ENCODE measurements around the gene CCR2. TPM values are rescaled to one million over a fixed set of nuclear protein-coding genes. Genes with fewer than 3 reads are reported as not detected.
"Not testable (repeated sequence)": the region's sequence is repeated elsewhere in the genome, so short reads cannot be mapped to it uniquely, and the experiment has no call there.

Gene CCR2
- under 1 TPM in 1 of 2 donors, not detected in 1; 0.46 TPM for total RNA-seq

DNA sequence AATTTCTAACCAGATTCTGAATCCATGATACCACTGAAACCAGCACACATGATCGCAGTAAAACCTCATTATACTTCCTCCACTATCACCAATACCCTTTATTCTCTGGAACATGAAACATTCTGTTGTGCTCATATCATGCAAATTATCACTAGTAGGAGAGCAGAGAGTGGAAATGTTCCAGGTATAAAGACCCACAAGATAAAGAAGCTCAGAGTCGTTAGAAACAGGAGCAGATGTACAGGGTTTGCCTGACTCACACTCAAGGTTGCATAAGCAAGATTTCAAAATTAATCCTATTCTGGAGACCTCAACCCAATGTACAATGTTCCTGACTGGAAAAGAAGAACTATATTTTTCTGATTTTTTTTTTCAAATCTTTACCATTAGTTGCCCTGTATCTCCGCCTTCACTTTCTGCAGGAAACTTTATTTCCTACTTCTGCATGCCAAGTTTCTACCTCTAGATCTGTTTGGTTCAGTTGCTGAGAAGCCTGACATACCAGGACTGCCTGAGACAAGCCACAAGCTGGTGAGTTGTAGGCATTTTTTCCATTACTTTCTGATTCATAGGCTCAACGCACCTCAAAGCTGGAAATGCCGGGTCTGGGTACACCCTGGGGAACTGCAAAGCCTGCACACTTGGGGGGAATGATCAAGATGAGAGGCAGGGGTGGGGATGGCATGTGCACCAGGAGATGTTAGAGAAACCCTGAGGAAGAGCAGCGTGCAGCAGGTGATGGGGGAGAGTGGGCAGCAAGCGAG, at the start of gene CCR2:
Gene CCR2, plus strand, starts transcription at position 465 of the 764 bp plus-strand sequence. CDS start 3,417 bp downstream, outside the sequence.
- peaks cover 1 to 2% of the 10 kb centered on the region in 2 donors for H3K36me3 Mint-ChIP-seq (ENCODE audit: insufficient read depth in 2 of 2)
- H3K27me3 Mint-ChIP-seq (ENCODE audit: low read depth): peaks cover 83% of the 10 kb centered on the region
- peak; percentile 70 to 71 for ATAC-seq (replicated peaks in 1 of 2)
- H3K9me3 Mint-ChIP-seq: peaks cover 0 to under 1% of the 10 kb centered on the region in 2 donors
- peak within 1 kb of the TSS; percentile 19 to 40 for H3K4me3 Mint-ChIP-seq
- no peak for DNase-seq
- peaks cover 46% of the 10 kb centered on the region for H3K4me1 Mint-ChIP-seq (ENCODE audit: low read depth)
- H3K27ac Mint-ChIP-seq: no peak within 1 kb of the TSS

DNA sequence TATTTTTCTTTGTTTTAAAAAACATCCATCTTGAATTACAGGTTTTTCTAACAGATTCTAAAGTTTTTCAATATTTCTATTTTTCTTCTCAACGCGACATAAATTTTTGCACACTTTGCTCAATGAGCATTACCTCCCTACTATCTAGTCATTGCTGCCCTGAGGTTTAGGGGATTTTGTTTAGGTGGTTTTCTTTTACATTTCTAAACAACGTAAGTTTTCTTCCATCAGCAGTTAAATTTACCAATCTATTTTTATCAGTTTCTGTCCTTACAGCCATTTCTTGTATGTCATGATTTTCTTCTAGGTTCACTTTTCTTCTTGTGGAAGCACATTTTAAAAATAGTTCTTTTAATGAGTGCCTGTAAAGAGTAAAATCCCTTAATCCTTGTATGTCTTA, 49.2 kb upstream of the CCR2 start:
- ATAC-seq (replicated peaks in 1 of 2): no peak
- Mint-ChIP-seq H3K36me3 (ENCODE audit: insufficient read depth in 2 of 2) (no peaks in the 10 kb centered on the region), H3K4me3 (no peak overlapping the region), H3K9me3 (no peaks in the 10 kb centered on the region), H3K27ac (no peak overlapping the region), H3K27me3 (ENCODE audit: low read depth) (peaks cover 63% of the 10 kb centered on the region), H3K4me1 (ENCODE audit: low read depth) (peaks cover 29% of the 10 kb centered on the region)
- DNase-seq: no peak

DNA sequence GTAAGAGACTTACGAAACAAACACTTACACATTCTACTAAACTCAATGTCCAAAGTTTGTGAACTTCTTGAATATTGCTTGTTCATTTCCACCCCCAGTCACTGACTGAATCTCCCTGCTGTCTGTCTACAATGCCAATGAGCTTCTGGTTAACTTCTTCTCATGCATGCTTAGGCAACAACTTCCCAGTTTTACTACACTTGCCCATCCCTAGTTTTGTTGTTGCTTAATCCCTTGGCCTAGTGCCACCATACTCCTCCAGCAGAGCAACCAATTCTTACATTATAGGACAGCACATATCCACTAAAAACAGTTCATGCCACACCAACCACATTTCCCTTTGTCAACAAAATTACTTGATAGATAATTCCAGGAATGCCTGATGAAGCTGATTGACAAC, 40.9 kb upstream of the CCR2 start:
- ATAC-seq (replicated peaks in 1 of 2) (no peak), DNase-seq (no peak)

DNA sequence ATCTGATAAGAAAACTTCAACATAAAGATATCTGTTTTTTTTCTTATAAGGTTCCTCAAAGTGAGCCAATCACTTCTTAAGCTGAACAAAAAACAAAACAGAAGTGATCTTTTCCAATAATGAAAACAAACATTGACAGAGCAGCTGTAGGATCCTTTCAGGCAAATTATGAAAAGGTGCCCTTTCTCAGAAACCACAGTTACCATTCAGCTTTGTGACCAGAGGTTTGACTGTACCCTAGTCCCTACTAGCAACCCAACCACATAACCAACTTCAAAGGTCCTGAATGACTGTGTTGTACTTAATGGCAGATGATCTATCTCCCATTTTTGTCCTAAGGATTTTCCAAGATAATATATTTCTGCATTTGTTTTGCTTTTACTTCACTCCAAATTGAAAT, 39.4 kb upstream of the CCR2 start:
- peaks cover 3 to 6% of the 10 kb centered on the region in 2 donors for H3K36me3 Mint-ChIP-seq (ENCODE audit: insufficient read depth in 2 of 2)
- ATAC-seq (replicated peaks in 1 of 2) (peak; percentile 45 to 67), DNase-seq (no peak)
- no peak overlapping the region for H3K27ac Mint-ChIP-seq
- H3K4me3 Mint-ChIP-seq: no peak overlapping the region
- H3K9me3 Mint-ChIP-seq: peaks cover 2 to 3% of the 10 kb centered on the region in 2 donors
- H3K4me1 Mint-ChIP-seq (ENCODE audit: low read depth): no peaks in the 10 kb centered on the region
- H3K27me3 Mint-ChIP-seq (ENCODE audit: low read depth): peaks cover 54% of the 10 kb centered on the region

More for the DNA sequence above, 40.9 kb upstream of the CCR2 start:
- H3K27me3 Mint-ChIP-seq (ENCODE audit: low read depth): peaks cover 63% of the 10 kb centered on the region
- H3K4me1 Mint-ChIP-seq (ENCODE audit: low read depth): no peaks in the 10 kb centered on the region
- peaks cover 3 to 6% of the 10 kb centered on the region in 2 donors for H3K36me3 Mint-ChIP-seq (ENCODE audit: insufficient read depth in 2 of 2)
- H3K4me3 Mint-ChIP-seq: no peak overlapping the region
- peaks cover 2 to 3% of the 10 kb centered on the region in 2 donors for H3K9me3 Mint-ChIP-seq
- H3K27ac Mint-ChIP-seq: no peak overlapping the region

GRCh38 chr3:46316206-46316605, 37.7 kb upstream of the CCR2 start:
- H3K27me3 Mint-ChIP-seq (ENCODE audit: low read depth): peaks cover 49% of the 10 kb centered on the region
- H3K9me3 Mint-ChIP-seq: peaks cover 2 to 4% of the 10 kb centered on the region in 2 donors

DNA sequence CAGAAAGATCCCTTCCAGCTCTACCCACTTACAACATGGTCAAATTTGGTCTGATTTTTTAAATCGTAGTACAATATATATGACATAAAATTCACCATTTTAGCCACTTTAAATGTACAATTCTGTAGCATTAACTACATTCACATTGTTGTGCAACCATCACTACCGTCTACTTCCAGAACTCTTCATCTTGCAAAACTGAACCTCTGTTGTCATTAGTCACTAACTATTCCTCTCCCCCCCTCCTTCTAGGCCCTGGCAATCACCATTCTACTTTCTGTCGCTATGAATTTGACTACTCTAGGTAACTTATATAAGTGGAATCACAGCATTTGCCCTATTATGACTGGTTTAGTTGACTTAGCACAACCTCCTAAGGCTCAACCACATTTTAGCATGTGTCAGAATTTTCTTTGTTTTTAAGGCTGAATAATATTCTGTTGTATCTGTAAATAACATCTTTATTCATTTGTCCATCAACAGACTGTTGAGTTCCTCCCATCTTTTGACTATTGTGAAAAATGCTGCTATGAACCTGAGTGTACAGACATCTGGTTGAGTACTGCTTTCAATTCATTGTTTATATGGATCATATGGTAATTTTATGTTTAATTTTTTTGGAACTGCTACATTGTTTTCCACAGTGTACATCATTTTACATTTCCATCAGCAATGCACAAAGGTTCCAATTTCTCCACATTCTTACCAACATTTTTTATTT, 35.5 kb upstream of the CCR2 start:
- no peak for DNase-seq
- H3K27me3 Mint-ChIP-seq (ENCODE audit: low read depth): peaks cover 57% of the 10 kb centered on the region
- H3K4me3 Mint-ChIP-seq: no peak overlapping the region
- no peak overlapping the region for H3K27ac Mint-ChIP-seq
- no peaks in the 10 kb centered on the region for H3K4me1 Mint-ChIP-seq (ENCODE audit: low read depth)
- H3K36me3 Mint-ChIP-seq (ENCODE audit: insufficient read depth in 2 of 2): peaks cover 3 to 6% of the 10 kb centered on the region in 2 donors
- no peak for ATAC-seq (replicated peaks in 1 of 2)
- peaks cover 2 to 4% of the 10 kb centered on the region in 2 donors for H3K9me3 Mint-ChIP-seq

More at GRCh38 chr3:46316206-46316605, 37.7 kb upstream of the CCR2 start:
- ATAC-seq (replicated peaks in 1 of 2): no peak
- no peaks in the 10 kb centered on the region for H3K4me1 Mint-ChIP-seq (ENCODE audit: low read depth)
- H3K36me3 Mint-ChIP-seq (ENCODE audit: insufficient read depth in 2 of 2): peaks cover 3 to 6% of the 10 kb centered on the region in 2 donors
- no peak overlapping the region for H3K4me3 Mint-ChIP-seq
- DNase-seq: no peak
- H3K27ac Mint-ChIP-seq: no peak overlapping the region

- H3K36me3 Mint-ChIP-seq (ENCODE audit: insufficient read depth in 2 of 2): peaks cover 5 to 6% of the 10 kb centered on the region in 2 donors
- H3K4me1 Mint-ChIP-seq (ENCODE audit: low read depth): no peaks in the 10 kb centered on the region
- peaks cover 2 to 6% of the 10 kb centered on the region in 2 donors for H3K9me3 Mint-ChIP-seq
- ATAC-seq (replicated peaks in 1 of 2) (no peak), DNase-seq (no peak)
- H3K4me3 Mint-ChIP-seq: no peak overlapping the region
- peaks cover 55% of the 10 kb centered on the region for H3K27me3 Mint-ChIP-seq (ENCODE audit: low read depth)
- no peak overlapping the region for H3K27ac Mint-ChIP-seq
These were observed 32.3 kb upstream of the CCR2 start for GRCh38 chr3:46321461-46322104.

GRCh38 chr3:46324036-46324435, 29.9 kb upstream of the CCR2 start:
- H3K27ac Mint-ChIP-seq: no peak overlapping the region
- peaks cover 0 to 4% of the 10 kb centered on the region in 2 donors for H3K36me3 Mint-ChIP-seq (ENCODE audit: insufficient read depth in 2 of 2)
- H3K9me3 Mint-ChIP-seq: peaks cover 0 to 3% of the 10 kb centered on the region in 2 donors
- no peak for ATAC-seq (replicated peaks in 1 of 2)
- DNase-seq: no peak
- H3K27me3 Mint-ChIP-seq (ENCODE audit: low read depth): peaks cover 36% of the 10 kb centered on the region
- no peak overlapping the region for H3K4me3 Mint-ChIP-seq
- no peaks in the 10 kb centered on the region for H3K4me1 Mint-ChIP-seq (ENCODE audit: low read depth)

DNA sequence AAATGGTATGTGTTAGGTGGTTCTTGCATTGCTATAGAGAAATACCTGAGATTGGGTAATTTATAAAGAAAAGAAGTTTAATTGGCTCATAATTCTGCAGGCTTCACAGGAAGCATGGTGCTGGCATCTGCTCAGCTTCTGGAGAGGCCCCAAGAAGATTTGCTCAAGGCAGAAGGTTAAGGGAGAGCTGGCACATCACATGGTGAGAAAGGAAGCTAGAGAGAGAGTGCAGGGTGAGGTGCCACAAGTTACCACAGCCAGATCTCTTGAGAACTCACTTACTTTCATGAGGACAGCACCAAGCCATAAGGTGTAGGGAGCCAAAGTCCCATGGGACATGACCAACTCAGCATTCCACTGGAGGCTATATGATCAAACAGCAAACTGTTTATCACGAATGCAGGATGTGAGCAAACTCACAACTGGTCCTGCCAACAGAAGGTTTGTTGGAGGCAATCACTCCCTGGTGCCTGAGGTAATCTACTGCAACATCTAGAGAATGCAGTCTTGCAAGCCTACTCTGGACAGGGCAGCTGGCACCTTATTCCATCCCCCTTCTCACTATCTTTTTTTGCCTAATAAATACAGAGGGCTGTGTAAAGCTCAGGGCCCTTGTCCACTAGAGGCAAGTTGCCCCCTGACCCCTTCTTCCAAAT, 28.1 kb upstream of the CCR2 start:
- ATAC-seq (replicated peaks in 1 of 2): no peak
- Mint-ChIP-seq H3K36me3 (ENCODE audit: insufficient read depth in 2 of 2) (peaks cover 0 to 4% of the 10 kb centered on the region in 2 donors), H3K27ac (no peak overlapping the region), H3K4me1 (ENCODE audit: low read depth) (no peaks in the 10 kb centered on the region), H3K27me3 (ENCODE audit: low read depth) (peaks cover 34% of the 10 kb centered on the region), H3K4me3 (no peak overlapping the region), H3K9me3 (peaks cover 0 to 2% of the 10 kb centered on the region in 2 donors)
- no peak for DNase-seq

DNA sequence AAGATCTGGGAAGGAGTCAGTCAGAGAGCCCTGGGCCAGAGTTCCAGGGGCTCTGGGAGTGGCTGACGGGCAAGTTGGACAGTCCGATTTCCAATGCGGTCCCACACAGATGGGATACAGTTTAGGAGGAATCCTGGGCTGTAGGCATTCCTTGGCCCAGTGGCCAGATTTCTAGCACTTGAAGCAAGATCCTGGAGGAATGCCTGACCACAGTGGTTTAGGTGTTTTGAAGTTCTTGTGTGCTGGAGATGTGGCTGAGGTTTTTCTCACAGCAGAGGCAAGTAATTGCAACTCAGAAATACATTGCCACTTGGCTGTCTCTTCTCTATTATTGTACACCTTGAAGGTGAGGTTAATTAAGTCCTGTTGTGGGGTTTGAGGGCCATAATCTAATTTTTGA, 23.2 kb upstream of the CCR2 start:
- ATAC-seq (replicated peaks in 1 of 2); H3K9me3 Mint-ChIP-seq; H3K36me3 Mint-ChIP-seq (ENCODE audit: insufficient read depth in 2 of 2); DNase-seq; H3K4me3 Mint-ChIP-seq; H3K4me1 Mint-ChIP-seq (ENCODE audit: low read depth); H3K27ac Mint-ChIP-seq: not testable (repeated sequence)
- H3K27me3 Mint-ChIP-seq (ENCODE audit: low read depth): peaks cover 33% of the 10 kb centered on the region

DNA sequence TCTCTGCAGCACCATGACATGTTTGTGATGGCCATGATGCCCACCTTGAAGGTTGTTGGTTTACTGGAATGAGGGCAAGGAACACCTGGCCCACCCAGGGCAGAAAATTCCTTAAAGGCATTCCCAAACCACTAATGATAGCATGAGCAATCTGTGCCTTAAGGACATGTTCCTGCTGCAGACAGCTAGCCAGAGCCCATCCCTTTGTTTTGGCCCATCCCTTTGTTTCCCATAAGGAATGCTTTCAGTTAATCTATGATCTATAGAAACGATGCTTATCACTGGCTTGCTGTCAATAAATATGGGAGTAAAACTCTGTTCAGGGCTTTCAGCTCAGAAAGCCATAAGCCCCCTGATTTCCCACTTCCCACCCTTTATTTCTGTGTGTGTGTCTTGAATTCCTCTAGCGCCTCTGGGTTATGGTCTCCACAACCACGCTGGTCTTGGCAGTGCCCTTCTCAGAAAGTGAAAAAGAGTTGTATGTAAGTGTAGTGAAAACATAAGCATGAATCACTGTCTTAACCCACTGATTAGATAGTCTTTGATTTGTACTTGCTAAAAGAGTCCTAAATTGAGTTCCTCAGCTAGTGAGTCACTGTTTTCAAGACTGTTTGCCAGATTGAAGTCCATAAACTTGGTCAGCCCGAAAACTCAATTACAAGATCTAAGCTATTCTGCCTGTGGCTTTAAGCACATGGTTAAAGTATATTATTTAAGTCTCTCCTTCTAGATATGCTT, 19.0 kb upstream of the CCR2 start:
- peak; percentile 98 to 100 for ATAC-seq (replicated peaks in 1 of 2)
- peaks cover 13 to 14% of the 10 kb centered on the region in 2 donors for H3K36me3 Mint-ChIP-seq (ENCODE audit: insufficient read depth in 2 of 2)
- DNase-seq: peak; percentile 17 to 48
- H3K27ac Mint-ChIP-seq: peak overlapping the region; percentile 27
- no peak overlapping the region for H3K4me3 Mint-ChIP-seq
- H3K4me1 Mint-ChIP-seq (ENCODE audit: low read depth): peaks cover 18% of the 10 kb centered on the region
- H3K27me3 Mint-ChIP-seq (ENCODE audit: low read depth): peaks cover 43% of the 10 kb centered on the region
- H3K9me3 Mint-ChIP-seq: peaks cover 9 to 11% of the 10 kb centered on the region in 2 donors

- H3K27ac Mint-ChIP-seq: peak overlapping the region; percentile 27
- peaks cover 13 to 14% of the 10 kb centered on the region in 2 donors for H3K9me3 Mint-ChIP-seq
- peaks cover 16 to 17% of the 10 kb centered on the region in 2 donors for H3K36me3 Mint-ChIP-seq (ENCODE audit: insufficient read depth in 2 of 2)
- DNase-seq (no peak), ATAC-seq (replicated peaks in 1 of 2) (no peak)
- H3K4me1 Mint-ChIP-seq (ENCODE audit: low read depth): peaks cover 18% of the 10 kb centered on the region
- H3K27me3 Mint-ChIP-seq (ENCODE audit: low read depth): peaks cover 47% of the 10 kb centered on the region
- H3K4me3 Mint-ChIP-seq: no peak overlapping the region
These were observed 18.4 kb upstream of the CCR2 start for GRCh38 chr3:46335541-46335940.

Measured in activated T-cell treated with anti-CD3 and anti-CD28 coated beads, Interleukin-2, amount 50 U/mL, for 72 hours (primary cell).